T-helper 9 cell (primary cell): ENCODE results near the gene PPM1H.
A peak's percentile ranks its signal among the peaks of the same experiment; 100 is the strongest.
"Not testable (repeated sequence)": the region's sequence is repeated elsewhere in the genome, so short reads cannot be mapped to it uniquely, and the experiment has no call there.

Source experiments
- DNase-seq: peaks from one replicate; pipeline ENCODE4 v3.0.0-alpha.2; 2020

Gene PPM1H

GRCh38 chr12:62832558-62832957 lies 102.4 kb downstream of the PPM1H start:
- no peak for DNase-seq

DNA sequence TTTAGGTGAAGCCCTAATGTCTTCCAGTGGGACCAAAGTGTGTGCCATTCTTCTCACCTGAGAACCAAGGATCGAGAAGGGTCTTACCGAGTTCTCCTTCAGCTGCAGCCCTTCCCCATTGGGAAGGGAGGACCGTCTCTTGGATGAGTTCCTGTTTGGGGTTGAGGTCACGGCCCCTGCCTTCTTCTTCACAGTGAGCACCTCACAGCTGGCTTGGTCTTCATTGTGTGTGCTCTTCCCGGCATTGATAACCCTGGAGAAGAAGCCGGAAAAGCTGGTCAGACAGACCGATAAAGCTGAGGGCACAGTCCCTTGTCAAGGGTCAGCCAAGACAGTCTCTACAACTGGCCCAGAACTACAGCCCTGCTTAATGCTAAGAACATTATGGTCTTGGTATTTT lies 102.9 kb downstream of the PPM1H start:
- DNase-seq: no peak

GRCh38 chr12:62827855-62828254 lies 107.1 kb downstream of the PPM1H start:
- DNase-seq: no peak

DNA sequence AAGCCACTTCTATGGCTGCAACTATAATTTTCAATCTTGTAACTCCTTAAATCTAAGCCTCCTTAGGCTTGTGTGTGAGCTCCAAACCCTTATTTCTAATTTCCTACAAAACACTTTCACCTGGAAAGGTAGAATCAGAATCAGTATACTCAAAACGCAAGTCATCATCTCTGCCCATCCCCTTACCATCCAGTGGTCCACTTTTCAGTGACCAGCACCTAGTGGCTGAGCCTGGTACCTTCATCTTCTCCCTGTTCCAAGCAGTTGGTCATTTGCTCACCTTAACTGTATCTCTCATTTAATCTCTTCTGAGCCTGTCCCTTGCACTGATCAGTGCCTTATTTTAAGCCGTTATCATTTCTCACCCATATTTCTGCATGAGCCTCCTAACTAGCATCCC lies 107.9 kb downstream of the PPM1H start:
- DNase-seq: no peak

DNA sequence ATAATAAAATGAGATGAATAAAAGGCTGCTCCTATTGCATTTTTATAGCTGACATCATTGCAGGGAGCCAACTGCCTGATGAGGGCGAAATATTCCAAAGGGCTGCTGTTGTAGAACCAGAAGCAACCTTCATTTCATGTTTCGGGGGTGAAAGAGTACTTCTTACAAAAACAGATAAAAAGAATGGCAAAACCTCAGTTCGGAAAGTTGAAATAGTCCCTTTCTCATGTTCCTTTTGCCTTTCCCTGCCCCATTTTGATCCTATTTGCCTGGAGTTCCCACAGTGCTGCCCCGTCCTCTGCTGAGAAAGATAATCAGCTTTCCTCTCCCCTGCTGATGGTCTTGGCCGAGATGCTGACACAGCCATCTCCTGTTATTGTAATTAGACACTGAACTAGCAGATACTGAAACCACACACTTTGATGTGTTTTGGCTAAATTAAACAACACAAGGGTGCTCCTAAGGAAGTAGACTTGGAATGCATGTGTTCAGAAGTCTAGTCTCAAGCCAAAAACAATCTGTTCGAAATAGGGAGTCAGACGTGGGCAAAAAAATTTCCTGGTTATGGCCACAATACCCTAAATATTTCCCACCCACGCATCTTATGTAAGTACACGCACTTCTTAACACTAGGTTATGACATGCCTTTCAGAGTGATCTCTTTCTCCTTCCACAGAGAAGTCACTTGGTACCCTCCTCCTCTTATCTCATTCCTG lies 117.2 kb downstream of the PPM1H start:
- DNase-seq: no peak

DNA sequence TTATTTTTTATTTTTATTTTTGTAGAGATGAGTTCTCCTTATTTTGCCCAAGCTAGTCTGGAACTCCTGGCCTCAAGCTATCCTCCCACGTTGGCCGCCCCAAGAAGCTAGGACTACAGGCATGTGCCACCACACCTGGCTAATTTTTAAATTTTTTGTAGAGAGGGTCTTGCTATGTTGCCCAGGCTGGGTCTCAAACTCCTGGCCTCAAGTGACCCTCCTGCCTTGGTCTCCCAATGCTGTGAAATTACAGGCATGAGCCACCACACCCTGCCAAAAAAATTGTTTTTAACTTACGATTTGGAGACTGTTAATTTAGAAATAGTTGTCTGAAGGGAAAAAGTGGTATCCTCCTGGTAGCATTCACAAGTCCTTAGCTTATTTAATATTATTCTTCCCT lies 120.7 kb downstream of the PPM1H start:
- DNase-seq: no peak

DNA sequence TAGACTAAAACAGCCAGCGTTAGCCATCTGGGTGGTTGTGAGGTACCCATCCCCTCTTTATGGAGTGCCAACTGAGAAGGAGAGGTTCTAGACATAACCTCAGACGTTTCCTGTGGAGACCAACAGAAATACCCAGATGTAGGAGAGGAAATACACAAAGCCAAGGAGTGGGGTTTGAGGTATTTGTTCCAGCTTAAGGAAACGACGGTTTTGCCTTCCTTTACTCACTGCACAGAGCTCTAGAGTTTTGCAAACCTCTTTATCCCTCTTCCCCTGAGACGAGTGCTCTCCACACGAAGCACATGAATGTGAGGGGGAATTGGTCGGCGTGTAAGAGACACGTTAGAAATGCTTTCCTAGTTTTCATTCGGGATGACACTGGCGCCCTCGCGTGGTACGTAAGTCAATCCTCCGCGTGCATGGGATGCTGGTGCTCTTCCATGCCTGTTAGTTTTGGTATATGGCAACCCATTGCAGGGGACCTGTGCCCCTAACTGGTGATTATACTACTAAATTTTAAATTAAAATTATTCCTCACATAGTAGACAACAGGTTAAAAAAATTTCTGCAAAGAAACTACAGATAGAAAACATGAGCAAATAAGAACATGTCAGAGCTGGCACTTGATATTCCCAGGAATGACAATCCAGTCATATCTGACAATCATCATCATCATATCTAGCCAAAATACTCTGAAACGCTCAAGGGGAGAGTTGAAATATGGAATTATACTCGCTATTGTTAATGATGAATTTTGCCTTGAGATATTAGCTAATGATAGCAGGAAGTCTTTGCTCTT lies 121.7 kb downstream of the PPM1H start:
- DNase-seq: peak; percentile 3

GRCh38 chr12:62811481-62811880 lies 123.5 kb downstream of the PPM1H start:
- DNase-seq: not testable (repeated sequence)

DNA sequence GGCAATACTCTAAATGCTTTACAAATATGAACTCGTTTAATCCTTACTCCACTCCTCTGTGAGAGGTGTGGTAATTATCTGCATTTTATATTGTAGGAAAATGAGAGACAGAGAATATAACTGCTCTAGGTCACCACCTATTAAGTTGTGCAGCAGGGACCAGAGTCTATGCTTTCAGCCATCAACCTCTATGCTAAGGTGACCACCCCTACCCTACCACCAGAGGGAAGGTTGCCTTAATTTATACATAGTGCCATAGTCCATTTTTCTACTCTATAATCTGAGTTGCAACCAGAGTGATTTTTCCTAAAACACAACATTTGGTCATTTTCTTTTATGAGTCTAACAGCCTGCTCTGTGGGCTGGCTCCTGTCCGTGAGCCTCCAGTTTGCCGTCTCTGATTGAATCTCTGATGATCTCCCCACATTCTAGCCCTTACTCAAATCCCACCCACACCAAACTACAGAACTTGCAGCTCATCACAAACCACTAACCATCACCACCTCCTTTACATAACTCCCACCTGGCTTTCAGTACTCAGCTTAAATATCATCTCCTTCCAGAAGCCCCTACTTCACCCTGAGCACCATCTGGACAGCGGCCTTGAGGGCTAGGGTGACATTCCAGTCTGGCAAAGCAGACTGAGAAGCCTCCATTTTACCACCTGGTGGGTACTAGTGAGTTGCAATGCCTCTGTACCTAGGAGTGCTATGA lies 126.6 kb downstream of the PPM1H start:
- DNase-seq: no peak

DNA sequence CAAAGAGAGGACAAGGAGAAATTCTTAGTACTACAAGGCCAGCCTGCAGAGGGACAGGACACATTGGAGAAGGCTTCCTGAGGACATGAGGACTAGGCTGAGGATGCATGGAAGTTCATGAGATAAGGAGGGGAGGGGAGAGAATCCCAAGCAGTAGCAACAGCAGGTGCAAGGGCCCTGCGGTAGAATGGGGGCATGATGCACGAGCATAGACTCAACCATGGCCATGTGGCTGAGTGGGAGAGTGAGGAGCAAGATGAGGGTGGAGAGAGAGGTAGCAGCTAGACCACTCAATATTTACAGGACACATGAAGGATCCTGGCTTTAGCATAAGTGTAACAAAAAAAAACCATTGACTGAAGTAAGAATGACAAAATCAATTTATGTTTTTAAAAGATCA lies 128.1 kb downstream of the PPM1H start:
- no peak for DNase-seq

DNA sequence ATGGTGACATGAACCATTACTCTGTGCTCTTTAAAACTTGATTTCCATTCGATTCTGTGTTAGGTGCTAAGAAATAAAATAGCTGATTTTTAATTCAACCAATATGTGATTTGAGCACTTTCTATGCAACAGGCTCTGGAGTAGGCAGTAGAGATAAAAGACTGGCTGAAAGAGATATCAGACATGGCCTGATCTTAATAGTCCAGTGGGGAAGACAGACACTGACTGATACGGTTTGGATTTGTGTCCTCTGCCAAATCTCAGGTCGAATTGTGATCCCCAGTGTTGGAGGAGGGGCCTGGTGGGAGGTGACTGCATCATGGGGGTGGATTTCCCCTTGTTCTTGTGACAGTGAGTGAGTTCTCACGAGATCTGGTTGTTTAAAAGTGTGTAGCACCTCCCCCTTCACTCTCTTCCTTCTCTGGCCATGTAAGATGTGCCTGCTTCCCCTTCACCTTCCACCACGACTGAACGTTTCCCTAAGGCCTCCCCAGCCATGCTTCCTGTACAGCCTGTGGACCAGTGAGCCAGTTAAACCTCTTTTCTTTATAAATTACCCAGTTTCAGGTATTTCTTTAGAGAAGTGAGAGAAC lies 128.6 kb downstream of the PPM1H start:
- no peak for DNase-seq

DNA sequence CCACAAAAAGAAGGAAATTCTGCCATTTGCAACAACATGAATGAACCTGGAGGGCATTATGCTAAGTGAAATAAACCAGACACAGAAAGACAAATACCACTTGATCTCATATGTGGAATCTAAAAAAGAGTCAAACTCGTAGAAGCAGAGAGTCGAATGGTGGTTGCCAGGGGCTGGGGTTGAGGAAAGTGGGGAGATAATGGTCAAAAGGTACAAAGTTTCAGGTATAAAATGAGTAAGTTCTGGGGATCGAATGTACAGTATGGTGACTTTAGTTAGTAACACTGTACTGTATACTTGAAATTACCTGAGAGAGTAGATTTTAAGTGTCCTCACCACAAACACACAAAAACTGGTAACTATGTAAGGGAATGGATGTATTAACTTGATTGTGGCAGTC lies 129.4 kb downstream of the PPM1H start:
- DNase-seq: no peak

DNA sequence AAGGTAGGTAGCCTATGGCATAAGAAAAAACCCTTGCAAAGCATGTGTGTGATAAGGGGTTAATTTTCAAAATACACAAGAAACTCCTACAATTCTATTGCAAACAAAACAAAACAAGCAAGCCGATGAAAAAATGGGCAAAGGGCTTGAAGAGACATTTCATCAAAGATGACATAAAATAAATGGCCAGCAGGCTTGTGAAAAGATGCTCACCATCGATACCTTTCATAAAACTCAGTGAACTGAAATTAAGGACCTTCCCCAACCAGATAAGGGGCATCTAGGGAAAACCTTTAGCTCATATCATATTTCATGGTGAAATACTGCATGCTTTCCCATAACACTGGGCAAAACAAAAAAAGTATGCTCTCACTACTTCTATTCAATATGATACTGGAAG lies 131.2 kb downstream of the PPM1H start:
- no peak for DNase-seq

- DNase-seq: no peak
Observed at GRCh38 chr12:62802984-62803383, 132.0 kb downstream of the PPM1H start.

DNA sequence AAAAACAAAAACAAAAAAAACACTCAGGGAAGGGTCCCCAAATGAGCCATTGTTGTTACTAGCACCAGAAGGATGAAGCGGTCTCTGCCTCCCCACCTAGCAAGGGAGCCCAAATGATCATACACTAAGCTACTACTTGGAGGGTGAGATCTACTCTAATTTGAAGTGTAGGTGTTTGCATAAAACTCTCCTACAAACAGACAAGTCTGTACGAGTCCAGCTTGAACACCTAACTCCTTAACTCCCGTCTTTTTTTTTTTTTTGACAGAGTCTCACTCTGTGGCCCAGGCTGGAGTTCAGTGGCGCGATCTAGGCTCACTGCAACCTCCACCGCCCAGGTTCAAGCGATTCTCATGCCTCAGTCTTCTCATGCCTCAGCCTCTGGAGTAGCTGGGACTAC lies 132.6 kb downstream of the PPM1H start:
- DNase-seq: no peak

DNA sequence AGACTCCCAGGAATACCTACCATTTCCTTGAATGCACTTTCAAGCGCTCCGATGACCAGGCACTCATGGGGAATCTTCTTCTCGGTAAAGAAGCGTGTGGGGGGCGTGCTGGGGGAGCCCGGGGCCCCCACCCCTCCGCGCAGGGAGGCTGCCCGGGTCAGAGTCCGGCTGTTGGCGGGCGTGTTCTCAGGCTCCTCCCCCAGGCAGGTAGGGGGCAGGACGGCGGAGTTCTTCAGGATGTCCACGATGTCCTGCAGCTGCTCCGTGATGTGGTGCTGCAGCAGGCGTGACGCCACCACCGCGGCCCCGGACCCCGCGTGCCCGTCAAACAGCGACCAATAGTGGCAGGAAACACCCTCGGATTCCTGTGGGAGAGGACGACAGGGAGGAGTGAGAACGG lies 133.2 kb downstream of the PPM1H start:
- DNase-seq: no peak

- no peak for DNase-seq
Observed at GRCh38 chr12:62800707-62801400, 134.1 kb downstream of the PPM1H start.

GRCh38 chr12:62799766-62800406 lies 135.1 kb downstream of the PPM1H start:
- no peak for DNase-seq

DNA sequence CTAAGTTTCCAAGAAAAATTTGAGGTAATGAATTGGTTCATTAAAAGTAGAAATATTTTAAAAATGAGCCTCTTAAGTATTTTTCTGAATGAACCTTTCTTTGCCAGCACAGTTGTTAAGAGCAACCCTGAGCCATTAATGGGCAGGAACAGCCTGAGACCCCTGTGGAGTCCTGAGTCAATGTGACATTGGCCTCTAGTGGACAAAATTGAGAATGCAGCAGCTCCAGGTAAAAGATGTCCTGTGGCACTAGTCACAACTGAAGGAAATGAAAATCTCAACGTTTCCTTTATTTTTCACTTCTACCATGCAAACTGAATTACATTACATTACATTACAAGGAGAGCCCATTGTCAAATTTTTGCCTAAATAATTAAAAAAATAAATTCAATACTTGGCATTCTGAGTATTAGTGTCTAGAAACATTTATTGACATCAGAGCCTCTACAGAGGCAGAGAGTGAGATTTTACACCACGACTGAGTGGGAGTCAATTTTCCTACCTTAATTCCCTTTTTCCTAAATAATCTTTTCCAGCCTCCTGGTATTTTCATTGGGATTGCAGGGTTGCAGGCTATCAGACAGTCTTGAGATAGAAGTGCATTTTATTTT lies 135.7 kb downstream of the PPM1H start:
- peak; percentile 16 for DNase-seq

DNA sequence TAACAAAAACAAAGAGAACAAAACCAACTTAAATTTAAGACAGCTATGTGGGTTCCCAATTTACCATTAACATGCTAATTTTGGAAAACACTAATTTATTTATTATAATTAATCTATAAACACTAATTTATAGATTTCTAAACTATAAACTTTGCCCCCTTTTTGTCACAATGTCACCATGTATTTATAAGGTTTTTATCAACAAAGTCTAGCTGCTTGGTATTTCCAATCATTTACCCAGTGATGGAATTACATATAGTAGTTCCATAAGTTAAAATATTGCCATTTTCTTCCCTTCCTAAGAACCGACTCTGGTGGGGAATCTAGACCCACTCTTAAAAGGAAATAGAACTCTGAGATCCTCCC lies 140.7 kb downstream of the PPM1H start:
- no peak for DNase-seq

DNA sequence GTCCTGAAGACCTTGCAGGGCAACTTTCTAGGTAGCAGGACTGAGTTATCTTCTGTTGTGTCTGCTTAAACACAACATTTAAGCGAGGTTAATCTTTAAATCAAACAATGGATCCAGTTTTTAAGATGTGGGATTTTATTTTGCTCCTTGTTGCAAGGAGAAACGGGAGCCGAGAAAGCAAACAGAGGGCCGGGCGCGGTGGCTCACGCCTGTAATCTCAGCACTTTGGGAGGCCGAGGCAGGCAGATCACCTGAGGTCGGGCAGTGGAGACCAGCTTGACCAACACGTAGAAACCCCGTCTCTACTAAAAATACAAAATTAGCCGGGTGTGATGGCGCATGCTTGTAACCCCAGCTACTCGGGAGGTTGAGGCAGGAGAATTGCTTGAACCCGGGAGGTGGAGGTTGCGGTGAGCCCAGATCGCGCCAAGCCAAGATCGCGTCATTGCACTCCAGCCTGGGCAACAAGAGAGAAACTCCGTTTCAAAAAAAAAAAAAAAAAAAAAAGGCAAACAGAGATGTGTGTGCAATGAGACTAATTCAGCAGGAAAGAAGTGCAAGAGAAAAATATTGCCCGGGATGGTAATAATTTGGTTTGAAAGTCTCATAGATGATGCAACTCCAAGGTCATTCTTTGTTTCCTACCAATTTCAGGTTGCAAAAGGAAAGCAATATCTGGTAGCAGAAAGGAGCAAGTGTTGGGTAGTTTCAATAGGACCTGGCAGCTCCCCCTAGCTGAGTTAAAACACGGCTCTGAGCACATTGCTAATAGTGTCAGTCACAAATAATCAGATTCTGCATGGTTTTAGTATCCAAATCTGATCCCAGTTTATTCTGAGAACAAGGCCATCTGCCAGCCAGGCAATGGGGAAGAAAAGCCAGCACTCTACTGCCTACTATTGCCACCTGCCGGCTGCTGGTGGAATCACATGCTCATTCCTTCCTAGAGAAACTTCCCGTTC lies 141.4 kb downstream of the PPM1H start:
- DNase-seq: peak; percentile 72
